K562 (cell line): ENCODE data around the gene HTR1D. TPM values are rescaled to one million over a fixed set of nuclear protein-coding genes. Genes with fewer than 3 reads are reported as not detected.

Source experiments
- ADNP ChIP-seq: fragments of 200-800 bp; sonication (Bioruptor generic); IDR thresholded peaks from 2 replicates; pipeline ENCODE4 v1.6.1; 2016; ENCODE audit warnings: missing genetic modification characterization, missing compliant biosample characterization
- COPS2 ChIP-seq: fragments of 450-650 bp; conservative IDR thresholded peaks from 2 replicates; pipeline ENCODE4 v1.6.1; 2016; ENCODE audit warnings: mild to moderate bottlenecking, moderate library complexity
- CXXC5 ChIP-seq: fragments of 250-450 bp; sonication (Bioruptor Pico); IDR thresholded peaks from 2 replicates; pipeline ENCODE4 v1.8.0; 2022; ENCODE audit warnings: inconsistent platforms, mild to moderate bottlenecking, moderate library complexity
- DEAF1 ChIP-seq: fragments of 450-650 bp; formaldehyde crosslinking; IDR thresholded peaks from 2 replicates; pipeline ENCODE4 v1.4.0; 2020; ENCODE audit warnings: mild to moderate bottlenecking, moderate library complexity
- EP400 ChIP-seq: fragments of 450-650 bp; IDR thresholded peaks from 2 replicates; pipeline ENCODE4 v1.6.1; 2017; ENCODE audit warnings: antibody characterized with exemption, mild to moderate bottlenecking, moderate library complexity
- ESRRA ChIP-seq: fragments of 450-650 bp; IDR thresholded peaks from 2 replicates; pipeline ENCODE4 v1.6.1; 2014; ENCODE audit warnings: low read depth, mild to moderate bottlenecking, moderate library complexity, borderline replicate concordance
- GTF2B ChIP-seq: IDR thresholded peaks from 2 replicates; pipeline ENCODE4 v1.6.1; 2011; ENCODE audit not compliant: insufficient read length; ENCODE audit errors: extremely low read depth
- NCOR1 ChIP-seq: fragments of 450-650 bp; IDR thresholded peaks from 2 replicates; pipeline ENCODE4 v1.6.1; 2016; ENCODE audit warnings: mild to moderate bottlenecking, moderate library complexity
- NR1H2 ChIP-seq: sonication (generic); formaldehyde crosslinking; IDR thresholded peaks from 2 replicates; pipeline ENCODE4 v1.4.0; 2020; ENCODE audit warnings: mild to moderate bottlenecking, missing genetic modification reagents
- PRDM10 ChIP-seq: fragments of 450-650 bp; IDR thresholded peaks from 2 replicates; pipeline ENCODE4 v1.6.1; 2018; ENCODE audit not compliant: partially characterized antibody
- SMAD4 ChIP-seq: fragments of 250-450 bp; sonication (Bioruptor Pico); conservative IDR thresholded peaks from 2 replicates; pipeline ENCODE4 v1.8.0; 2021; ENCODE audit warnings: inconsistent platforms, mild to moderate bottlenecking, moderate library complexity
- TFAP4 ChIP-seq: sonication (generic); formaldehyde crosslinking; IDR thresholded peaks from 2 replicates; pipeline ENCODE4 v1.8.0; 2022; ENCODE audit warnings: missing genetic modification reagents, mild to moderate bottlenecking, moderate library complexity, borderline replicate concordance
- TRIM24 ChIP-seq, 2 experiments: fragments of 450-650 bp; IDR thresholded peaks; 2 replicates each; pipeline ENCODE4 v1.6.1; 2016
- ZBTB11 ChIP-seq, 3 experiments: fragments of 200-800 bp in 1 of 3; fragments of 250-450 bp in 1 of 3; fragments of 450-650 bp in 1 of 3; sonication (Bioruptor Pico) in 1 of 3; sonication (Bioruptor generic) in 1 of 3; formaldehyde crosslinking in 1 of 3; IDR thresholded peaks; 2 replicates each; pipeline versions ENCODE4 v1.6.1 to v1.8.0; 2016 to 2022; ENCODE audit warnings: mild to moderate bottlenecking in 2 of 3, missing genetic modification characterization in 2 of 3, missing compliant biosample characterization in 1 of 3, moderate library complexity in 1 of 3
- ZNF511 ChIP-seq: sonication (generic); formaldehyde crosslinking; IDR thresholded peaks from 2 replicates; pipeline ENCODE4 v1.8.0; 2022; ENCODE audit warnings: mild to moderate bottlenecking, missing genetic modification reagents
- polyA plus RNA-seq, 8 experiments: library from polyadenylated mRNA; depleted of rRNA in 4 of 8; stranded (reverse) in 5 of 8; unstranded in 3 of 8; fragments of >200 nt; fragmentation: Nextera tagmentation in 2 of 8; fragmentation: Illumina TruSeq in 1 of 8; extraction: Ambion mirVana in 2 of 8; extraction: Trizol in 1 of 8; gene quantifications; 2 replicates each; pipeline versions ENCODE4 v1.2.1 to v1.2.3, GENCODE V29; 2011 to 2014; ENCODE audit warnings: inconsistent platforms in 1 of 8, missing spikeins in 1 of 8
- total RNA-seq, 7 experiments: library from RNA; depleted of rRNA in 6 of 7; stranded (reverse); fragments of >200 nt in 6 of 7; fragmentation: Illumina TruSeq in 2 of 7; extraction: Trizol in 2 of 7; gene quantifications; 2 replicates each; pipeline versions ENCODE4 v1.2.1 to v1.2.3, GENCODE V29; 2011 to 2021; ENCODE audit warnings: low replicate concordance in 1 of 7

Gene HTR1D
- total and polyA plus RNA-seq, 9 of the 15 experiments (the other 6 are each of a cell fraction or from before 2014, with no cell fraction given): 0.03 to 0.09 (median 0.04) TPM; not detected in 4

- TF ChIP-seq DEAF1 (CRISPR knock-in tag) (peak; percentile 28; the same call in 1 of the 2 replicates), ADNP (peak; percentile 72), TFAP4 (CRISPR knock-in tag) (peak; percentile 91), PRDM10 (peak; percentile 69), ZNF511 (0 out of 2 replicates have a peak, but pooled peaks have one; percentile 17), ZBTB11 (CRISPR knock-in tag; IDR thresholded peaks at IDR 0.05) (peak in 2 of 3 experiments; percentile 59 to 83; a peak in 3 of 6 replicates), ESRRA (peak; percentile 74), COPS2 (no peak), TRIM24 (IDR thresholded peaks at IDR 0.05) (peak in 1 of 2 experiments; percentile 27; a peak in 1 of 4 replicates), EP400 (peak; percentile 61; the same call in 1 of the 2 replicates), GTF2B (peak; percentile 11), NR1H2 (CRISPR knock-in tag) (no peak), NCOR1 (peak; percentile 31; the same call in 1 of the 2 replicates), CXXC5 (CRISPR knock-in tag) (peak; percentile 64), SMAD4 (peak; percentile 65)
Measured at GRCh38 chr1:23168445-23169194, 48.7 kb downstream of the HTR1D start, which contains the start of gene LUZP1 (continued).
